ENCODE measurements around the gene DNAJB8.

The DNAJB8 gene

DNA sequence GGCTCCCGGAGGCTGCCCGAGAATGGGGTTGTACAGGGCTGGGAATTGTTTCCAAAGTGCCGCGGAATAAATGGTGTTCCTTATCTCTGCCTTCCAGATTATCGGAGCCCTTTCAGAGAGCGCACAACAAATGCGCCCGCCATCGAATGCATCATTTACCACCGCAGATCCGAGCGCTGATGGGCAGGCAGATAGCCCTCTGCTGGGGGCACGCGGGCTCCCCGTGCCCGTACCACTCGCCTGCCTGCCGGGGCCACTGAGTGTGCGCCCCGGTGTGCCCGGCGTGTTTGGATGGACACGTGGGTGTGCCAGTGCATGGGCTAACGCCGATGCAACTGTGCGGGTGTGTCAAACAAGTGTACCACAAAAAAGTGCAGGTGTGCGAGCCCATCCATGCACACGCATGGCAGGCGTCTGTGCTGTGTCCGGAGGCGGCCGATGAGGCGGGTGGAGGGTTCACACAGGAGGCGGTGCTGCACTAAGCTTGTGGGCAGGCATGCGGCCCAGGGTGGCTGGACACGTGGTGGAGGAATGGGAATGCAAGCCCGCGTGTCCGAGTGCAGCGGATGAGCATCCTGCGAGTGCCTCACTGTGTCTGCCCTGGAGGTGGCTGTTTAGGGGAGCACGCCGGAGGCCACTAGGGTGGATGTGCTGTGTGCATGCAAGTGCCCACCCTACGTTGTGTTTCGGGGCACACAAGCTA, 30.1 kb upstream of the DNAJB8 start:
- peaks cover 8 to 9% of the 10 kb centered on the region in 2 donors for H3K4me1 ChIP-seq (ENCODE audit: control insufficient read depth in 2 of 2, insufficient read depth in 1 of 2, low read depth in 1 of 2, low read length in 2 of 2)
- H2BK15ac ChIP-seq (ENCODE audit: low read length): peak overlapping the region; percentile 88
- peak overlapping the region; percentile 99 for H3K14ac ChIP-seq (ENCODE audit: low read length)
- H3K9me3 ChIP-seq (replicated peaks in 1 of 2; ENCODE audit: control insufficient read depth in 2 of 2, insufficient read depth in 1 of 2, low read depth in 1 of 2, low read length in 2 of 2): peaks cover 0 to 9% of the 10 kb centered on the region in 2 donors
- peak overlapping the region; percentile 78 for H3K9ac ChIP-seq (ENCODE audit: low read depth, low read length, poor library complexity)
- peak overlapping the region; percentile 17 for H4K91ac ChIP-seq (ENCODE audit: low read depth, low read length, poor library complexity)
- no peak overlapping the region for H2AK5ac ChIP-seq (ENCODE audit: low read depth, low read length)
- peak overlapping the region; percentile 97 for H3K18ac ChIP-seq (ENCODE audit: low read length)
- H2BK12ac ChIP-seq (ENCODE audit: low read length): peak overlapping the region; percentile 24
- no peaks in the 10 kb centered on the region for H3K36me3 ChIP-seq (replicated peaks in 1 of 2; ENCODE audit: control insufficient read depth in 2 of 2, insufficient read depth in 2 of 2, low read length in 2 of 2)
- peak overlapping the region; percentile 45 to 76 for H3K4me3 ChIP-seq (ENCODE audit: low read length in 2 of 2)
- H4K8ac ChIP-seq (ENCODE audit: low read depth, low read length): no peak overlapping the region
- peak overlapping the region; percentile 72 for H3K4me2 ChIP-seq (ENCODE audit: insufficient read depth, low read length, poor library complexity, severe bottlenecking)
- H2BK120ac ChIP-seq (ENCODE audit: low read depth, low read length): peak overlapping the region; percentile 75
- WGBS, 2 donors (ENCODE audit: extremely low coverage in 2 of 2, insufficient read length in 2 of 2, insufficient replicate concordance in 1 of 2): no CpG with 5 or more reads among the region's 45 CpGs
- H2AFZ ChIP-seq (ENCODE audit: low read length): peak overlapping the region; percentile 94
- H2BK5ac ChIP-seq (ENCODE audit: low read length): no peak overlapping the region
- H3K23ac ChIP-seq (ENCODE audit: low read depth, low read length, poor library complexity): peak overlapping the region; percentile 94
- peak overlapping the region; percentile 44 for H3K4ac ChIP-seq (ENCODE audit: low read length)
- peaks cover 2% of the 10 kb centered on the region for H3K79me1 ChIP-seq (ENCODE audit: low read depth, low read length)
- no peak for DNase-seq (ENCODE audit: low spot score)
- H3K27me3 ChIP-seq (ENCODE audit: control insufficient read depth in 3 of 3, insufficient read depth in 3 of 3, low read depth in 1 of 3, low read length in 3 of 3): peaks cover 53 to 97% (median 65%) of the 10 kb centered on the region in 3 experiments
- H3K27ac ChIP-seq (replicated peaks; ENCODE audit: low read length): no peak overlapping the region

DNA sequence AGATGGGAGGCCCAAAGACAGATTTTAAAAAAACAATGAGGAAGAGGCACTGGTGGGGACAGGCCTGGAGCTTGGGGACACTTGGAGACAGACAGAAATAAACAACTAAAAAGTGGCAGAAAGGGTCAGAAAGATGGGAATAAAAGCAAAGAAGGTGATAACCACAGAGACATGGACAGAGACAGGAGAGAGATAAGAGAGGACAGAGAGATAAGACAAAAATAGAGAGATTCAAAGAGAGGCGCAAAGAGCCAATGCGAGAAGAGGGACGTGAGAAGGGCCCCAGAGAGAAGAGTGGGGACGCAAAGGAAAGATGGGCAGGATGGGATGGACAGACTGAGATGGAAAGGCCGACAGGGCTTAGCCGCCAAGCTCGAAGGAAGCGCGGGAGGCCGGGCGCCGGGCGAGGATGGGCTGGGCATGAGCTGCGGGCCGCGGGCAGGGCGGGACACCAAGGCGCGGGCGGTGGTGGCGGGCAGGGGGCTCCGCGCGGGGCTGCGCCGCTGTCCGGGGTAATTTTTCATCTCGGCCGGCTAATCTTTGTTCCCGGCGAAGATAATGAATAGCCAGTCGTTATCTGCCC, 29.4 kb upstream of the DNAJB8 start:
- DNase-seq (ENCODE audit: low spot score): no peak
- Histone ChIP-seq H3K4ac (ENCODE audit: low read length) (no peak overlapping the region), H3K79me1 (ENCODE audit: low read depth, low read length) (peaks cover 2% of the 10 kb centered on the region), H3K4me2 (ENCODE audit: insufficient read depth, low read length, poor library complexity, severe bottlenecking) (no peak overlapping the region), H2BK15ac (ENCODE audit: low read length) (no peak overlapping the region), H3K18ac (ENCODE audit: low read length) (peak overlapping the region; percentile 8), H4K91ac (ENCODE audit: low read depth, low read length, poor library complexity) (no peak overlapping the region), H3K9me3 (replicated peaks in 1 of 2; ENCODE audit: control insufficient read depth in 2 of 2, insufficient read depth in 1 of 2, low read depth in 1 of 2, low read length in 2 of 2) (peaks cover 0 to 9% of the 10 kb centered on the region in 2 donors), H3K23ac (ENCODE audit: low read depth, low read length, poor library complexity) (no peak overlapping the region), H3K14ac (ENCODE audit: low read length) (no peak overlapping the region), H2BK5ac (ENCODE audit: low read length) (no peak overlapping the region), H3K4me1 (ENCODE audit: control insufficient read depth in 2 of 2, insufficient read depth in 1 of 2, low read depth in 1 of 2, low read length in 2 of 2) (peaks cover 8 to 9% of the 10 kb centered on the region in 2 donors), H2AK5ac (ENCODE audit: low read depth, low read length) (peak overlapping the region; percentile 39), H3K9ac (ENCODE audit: low read depth, low read length, poor library complexity) (no peak overlapping the region), H3K27ac (replicated peaks; ENCODE audit: low read length) (no peak overlapping the region), H3K4me3 (ENCODE audit: low read length in 2 of 2) (no peak overlapping the region), H2BK12ac (ENCODE audit: low read length) (no peak overlapping the region), H2AFZ (ENCODE audit: low read length) (peak overlapping the region; percentile 94), H3K27me3 (ENCODE audit: control insufficient read depth in 3 of 3, insufficient read depth in 3 of 3, low read depth in 1 of 3, low read length in 3 of 3) (peaks cover 60 to 97% (median 71%) of the 10 kb centered on the region in 3 experiments), H4K8ac (ENCODE audit: low read depth, low read length) (no peak overlapping the region), H3K36me3 (replicated peaks in 1 of 2; ENCODE audit: control insufficient read depth in 2 of 2, insufficient read depth in 2 of 2, low read length in 2 of 2) (no peaks in the 10 kb centered on the region), H2BK120ac (ENCODE audit: low read depth, low read length) (no peak overlapping the region)
- no CpG with 5 or more reads among the region's 32 CpGs for WGBS, 2 donors (ENCODE audit: extremely low coverage in 2 of 2, insufficient read length in 2 of 2, insufficient replicate concordance in 1 of 2)

DNA sequence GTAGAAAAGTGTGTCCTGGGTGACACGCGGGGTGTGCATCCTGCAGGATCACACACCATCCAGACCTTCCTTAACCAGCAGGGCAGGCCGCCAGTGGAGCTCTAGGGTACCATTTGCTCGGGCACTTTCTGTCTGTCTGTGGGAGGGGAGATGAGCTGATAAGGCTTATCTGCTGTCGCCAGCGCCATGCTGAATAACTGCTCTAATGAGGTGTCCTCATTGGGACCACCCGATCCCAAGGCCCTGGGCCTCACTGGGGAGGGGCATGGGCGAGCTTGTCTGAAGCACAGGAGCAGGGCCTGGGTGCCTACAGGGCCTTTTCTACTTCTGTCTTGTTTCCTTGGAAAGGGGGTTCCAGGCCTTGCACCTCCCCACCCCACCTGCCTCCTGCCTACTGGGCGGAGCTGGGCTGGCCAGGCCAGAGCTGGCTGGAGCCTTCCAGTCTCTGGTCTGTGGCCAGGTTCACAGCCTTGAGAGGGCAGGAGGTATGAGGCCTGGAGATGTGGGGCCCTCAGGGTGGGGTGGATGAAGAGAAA, 28.8 kb upstream of the DNAJB8 start:
- H3K9me3 ChIP-seq (replicated peaks in 1 of 2; ENCODE audit: control insufficient read depth in 2 of 2, insufficient read depth in 1 of 2, low read depth in 1 of 2, low read length in 2 of 2): peaks cover 0 to 9% of the 10 kb centered on the region in 2 donors
- peaks cover 2% of the 10 kb centered on the region for H3K79me1 ChIP-seq (ENCODE audit: low read depth, low read length)
- peak overlapping the region; percentile 39 for H2AK5ac ChIP-seq (ENCODE audit: low read depth, low read length)
- no peak overlapping the region for H3K9ac ChIP-seq (ENCODE audit: low read depth, low read length, poor library complexity)
- H3K27ac ChIP-seq (replicated peaks; ENCODE audit: low read length): no peak overlapping the region
- H3K23ac ChIP-seq (ENCODE audit: low read depth, low read length, poor library complexity): peak overlapping the region; percentile 39
- no peak overlapping the region for H2BK12ac ChIP-seq (ENCODE audit: low read length)
- H4K91ac ChIP-seq (ENCODE audit: low read depth, low read length, poor library complexity): no peak overlapping the region
- no peak overlapping the region for H2BK5ac ChIP-seq (ENCODE audit: low read length)
- no peak overlapping the region for H3K18ac ChIP-seq (ENCODE audit: low read length)
- H3K36me3 ChIP-seq (replicated peaks in 1 of 2; ENCODE audit: control insufficient read depth in 2 of 2, insufficient read depth in 2 of 2, low read length in 2 of 2): no peaks in the 10 kb centered on the region
- no peak overlapping the region for H2AFZ ChIP-seq (ENCODE audit: low read length)
- no peak overlapping the region for H3K4me2 ChIP-seq (ENCODE audit: insufficient read depth, low read length, poor library complexity, severe bottlenecking)
- H2BK120ac ChIP-seq (ENCODE audit: low read depth, low read length): no peak overlapping the region
- peaks cover 66 to 97% (median 77%) of the 10 kb centered on the region in 3 experiments for H3K27me3 ChIP-seq (ENCODE audit: control insufficient read depth in 3 of 3, insufficient read depth in 3 of 3, low read depth in 1 of 3, low read length in 3 of 3)
- no peak for DNase-seq (ENCODE audit: low spot score)
- no peak overlapping the region for H3K14ac ChIP-seq (ENCODE audit: low read length)
- no peak overlapping the region for H2BK15ac ChIP-seq (ENCODE audit: low read length)
- H3K4me3 ChIP-seq (ENCODE audit: low read length in 2 of 2): no peak overlapping the region
- no peak overlapping the region for H3K4ac ChIP-seq (ENCODE audit: low read length)
- peaks cover 8 to 9% of the 10 kb centered on the region in 2 donors for H3K4me1 ChIP-seq (ENCODE audit: control insufficient read depth in 2 of 2, insufficient read depth in 1 of 2, low read depth in 1 of 2, low read length in 2 of 2)
- no peak overlapping the region for H4K8ac ChIP-seq (ENCODE audit: low read depth, low read length)
- no CpG with 5 or more reads among the region's 9 CpGs for WGBS, 2 donors (ENCODE audit: extremely low coverage in 2 of 2, insufficient read length in 2 of 2, insufficient replicate concordance in 1 of 2)

DNA sequence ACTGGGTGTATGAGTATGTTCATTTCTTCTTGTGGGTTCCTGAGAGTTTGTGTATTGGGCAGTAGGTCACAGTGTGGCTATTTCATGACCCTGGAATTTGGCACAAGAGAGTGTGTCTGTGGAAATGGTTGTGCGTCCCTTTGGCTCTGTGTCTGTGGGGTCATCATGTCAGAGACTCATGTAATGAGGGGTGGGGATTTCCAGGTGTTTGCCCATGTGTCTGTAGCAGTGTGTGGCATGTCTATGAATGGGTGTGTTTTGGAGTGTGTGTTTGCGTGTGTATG, 27.6 kb upstream of the DNAJB8 start:
- Histone ChIP-seq H2AFZ (ENCODE audit: low read length) (no peak overlapping the region), H3K9ac (ENCODE audit: low read depth, low read length, poor library complexity) (no peak overlapping the region), H3K27ac (replicated peaks; ENCODE audit: low read length) (no peak overlapping the region), H2BK120ac (ENCODE audit: low read depth, low read length) (no peak overlapping the region), H3K9me3 (replicated peaks in 1 of 2; ENCODE audit: control insufficient read depth in 2 of 2, insufficient read depth in 1 of 2, low read depth in 1 of 2, low read length in 2 of 2) (peaks cover 0 to 9% of the 10 kb centered on the region in 2 donors), H3K36me3 (replicated peaks in 1 of 2; ENCODE audit: control insufficient read depth in 2 of 2, insufficient read depth in 2 of 2, low read length in 2 of 2) (no peaks in the 10 kb centered on the region), H2AK5ac (ENCODE audit: low read depth, low read length) (no peak overlapping the region), H3K4ac (ENCODE audit: low read length) (no peak overlapping the region), H3K79me1 (ENCODE audit: low read depth, low read length) (peaks cover 2% of the 10 kb centered on the region), H3K4me2 (ENCODE audit: insufficient read depth, low read length, poor library complexity, severe bottlenecking) (no peak overlapping the region), H2BK12ac (ENCODE audit: low read length) (no peak overlapping the region), H2BK15ac (ENCODE audit: low read length) (no peak overlapping the region), H3K4me3 (ENCODE audit: low read length in 2 of 2) (peak overlapping the region in 1 of 2 donors; percentile 17), H4K8ac (ENCODE audit: low read depth, low read length) (no peak overlapping the region), H3K4me1 (ENCODE audit: control insufficient read depth in 2 of 2, insufficient read depth in 1 of 2, low read depth in 1 of 2, low read length in 2 of 2) (peaks cover 16% of the 10 kb centered on the region in 2 donors), H4K91ac (ENCODE audit: low read depth, low read length, poor library complexity) (no peak overlapping the region), H3K23ac (ENCODE audit: low read depth, low read length, poor library complexity) (no peak overlapping the region), H3K18ac (ENCODE audit: low read length) (no peak overlapping the region), H2BK5ac (ENCODE audit: low read length) (no peak overlapping the region), H3K14ac (ENCODE audit: low read length) (no peak overlapping the region), H3K27me3 (ENCODE audit: control insufficient read depth in 3 of 3, insufficient read depth in 3 of 3, low read depth in 1 of 3, low read length in 3 of 3) (peaks cover 76 to 98% (median 89%) of the 10 kb centered on the region in 3 experiments)
- 100% methylated on average over 1 of the region's 2 CpGs; no CpG with 5 or more reads in 1 of the 2 donors for WGBS, 2 donors (ENCODE audit: extremely low coverage in 2 of 2, insufficient read length in 2 of 2, insufficient replicate concordance in 1 of 2)
- DNase-seq (ENCODE audit: low spot score): no peak
